NCI-H2081 treated with DMSO at 0.1 percent for 48 hours (cell line): Measurements from ENCODE around the gene MBD3L4.
"Not testable (repeated sequence)": the region's sequence is repeated elsewhere in the genome, so short reads cannot be mapped to it uniquely, and the experiment has no call there.

Experiments used
- DNase-seq: peaks from one replicate; lab custom pipeline; 2025; lab: John Stamatoyannopoulos, UW

Gene MBD3L4

GRCh38 chr19:7049021-7049420, 9.0 kb upstream of the MBD3L4 start, which contains the start of gene MBD3L2:
Gene MBD3L2, plus strand, starts transcription at chr19:7049321. Its CDS starts 53 bp downstream, at chr19:7049374.
- DNase-seq: not testable (repeated sequence)

DNA sequence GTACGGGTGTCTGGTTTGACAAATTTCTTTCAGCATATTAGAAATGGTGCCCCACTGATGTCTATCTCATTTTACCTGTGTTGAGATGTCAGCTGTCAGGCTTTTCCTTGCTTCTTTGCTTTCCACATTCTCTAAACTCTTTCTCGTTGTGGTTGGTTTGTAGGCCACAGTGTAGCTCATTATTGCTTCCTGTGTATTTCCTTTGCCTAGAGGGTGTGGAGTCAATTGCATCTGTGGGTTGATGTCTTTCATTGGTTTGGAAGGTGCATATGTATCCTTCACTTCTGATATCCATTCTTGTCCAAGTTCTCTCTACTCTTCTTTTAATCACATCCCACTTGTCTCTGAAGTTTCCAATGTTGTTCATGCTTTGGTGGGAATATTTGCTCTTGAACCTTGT, 1.6 kb upstream of the MBD3L4 start:
- not testable (repeated sequence) for DNase-seq

GRCh38 chr19:7030278-7030677, 9.7 kb downstream of the MBD3L4 start, which contains the start of gene MBD3L5:
Gene MBD3L5, plus strand, starts transcription at chr19:7030578. Its CDS starts 34 bp downstream, at chr19:7030612.
- DNase-seq: not testable (repeated sequence)

- not testable (repeated sequence) for DNase-seq
These were observed 11.2 kb downstream of the MBD3L4 start for GRCh38 chr19:7028790-7029189.

DNA sequence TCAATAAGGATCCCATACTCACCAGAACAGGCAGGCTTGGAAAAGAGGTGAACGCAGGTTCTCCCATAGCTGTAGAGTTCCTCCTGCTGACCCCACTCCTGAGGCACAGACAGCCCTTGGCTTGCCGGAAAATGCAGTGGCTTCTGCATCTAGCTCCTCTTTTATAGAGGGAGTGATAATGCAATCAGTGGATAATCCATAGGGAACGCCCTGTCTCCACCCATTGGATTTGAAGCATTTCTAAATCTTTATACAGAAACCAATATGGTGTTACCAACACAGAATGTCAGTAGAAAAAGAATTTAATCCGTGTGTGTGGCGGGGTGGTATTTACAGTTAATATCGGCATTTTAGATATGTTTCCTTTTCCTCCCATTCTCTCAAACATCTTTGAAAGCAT, 18.6 kb downstream of the MBD3L4 start, which contains the start of gene MBD3L2B:
TSS of gene MBD3L2B (minus strand) at position 101 of the 400 bp plus-strand sequence. CDS start at position 67, 34 bp downstream.
- DNase-seq: not testable (repeated sequence)

DNA sequence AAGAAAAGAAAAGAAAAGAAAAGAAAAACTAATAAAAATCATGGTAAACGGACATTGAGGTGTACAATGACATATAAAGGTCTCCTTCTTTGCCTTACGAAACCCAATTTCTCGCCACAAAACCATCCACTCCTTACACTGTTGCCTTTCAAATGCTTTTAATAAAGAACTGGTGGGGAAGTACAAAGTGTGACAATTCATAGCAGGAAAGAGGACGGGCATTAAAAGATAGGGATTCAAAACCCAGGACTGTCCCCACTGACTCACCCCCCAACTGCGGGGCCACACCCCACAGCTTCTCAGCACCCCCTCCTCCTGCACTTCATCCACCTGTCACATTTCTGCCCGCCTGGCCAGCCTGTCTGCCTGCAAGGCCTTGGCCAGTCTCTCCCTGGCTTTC, 21.2 kb downstream of the MBD3L4 start:
- no peak for DNase-seq

DNA sequence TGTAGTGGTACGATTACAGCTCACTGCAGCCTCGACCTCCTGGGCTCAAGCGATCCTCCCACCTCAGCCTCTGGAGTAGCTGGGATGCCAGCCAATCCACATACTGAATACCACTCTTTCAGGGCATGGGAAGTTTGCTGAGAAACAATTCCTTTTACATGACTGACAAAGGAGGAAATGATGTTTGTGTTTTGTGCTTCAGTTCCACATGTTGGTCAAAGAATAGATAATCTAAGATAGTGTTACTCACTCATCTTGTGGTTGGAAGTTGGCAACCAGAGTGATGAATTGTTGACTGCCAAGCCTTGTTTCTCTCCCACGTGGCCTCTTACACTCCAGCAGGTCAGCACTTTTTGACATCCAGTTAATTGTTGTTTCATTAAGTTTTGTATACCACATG, 26.3 kb downstream of the MBD3L4 start:
- DNase-seq: no peak

DNA sequence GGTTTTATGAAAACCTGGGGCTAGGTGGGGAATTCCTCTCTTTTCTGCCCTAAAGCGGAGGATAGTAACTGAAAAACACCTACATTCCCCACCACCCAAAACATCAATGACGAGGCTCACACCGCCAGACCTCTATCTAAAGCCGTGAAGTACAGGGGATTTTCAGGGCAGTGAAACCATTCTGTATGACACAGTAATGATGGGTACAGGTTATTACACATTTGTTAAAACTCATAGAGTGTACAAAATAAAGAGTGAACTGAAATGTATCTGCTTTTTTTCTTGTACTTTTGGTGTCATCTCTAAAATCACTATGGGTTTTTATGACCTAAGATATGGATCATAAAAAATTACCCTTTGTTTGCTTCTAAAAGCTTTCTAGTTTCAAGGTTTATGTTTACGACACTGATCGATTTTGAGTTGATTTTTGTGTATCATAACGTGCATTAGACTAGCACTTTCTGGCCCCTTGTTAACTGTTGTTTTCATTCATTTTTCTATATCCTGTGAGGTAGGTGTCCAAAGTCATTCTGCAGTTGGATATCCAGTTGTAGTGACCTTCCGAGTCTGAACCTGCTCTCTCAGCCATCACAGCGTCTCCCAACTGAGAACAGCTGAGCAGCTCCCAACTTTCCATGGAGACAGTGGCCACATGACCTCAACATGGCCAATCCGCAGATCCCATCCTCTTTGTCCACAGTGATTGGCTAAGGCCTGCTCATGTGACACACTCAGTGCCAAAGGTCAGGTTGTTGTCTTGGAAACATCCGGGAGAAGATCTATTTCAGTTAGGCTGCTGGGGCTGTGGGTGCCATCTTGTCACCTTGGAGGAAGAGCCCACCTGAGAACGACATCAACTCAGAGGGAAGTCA, 29.0 kb downstream of the MBD3L4 start:
- DNase-seq: no peak

DNA sequence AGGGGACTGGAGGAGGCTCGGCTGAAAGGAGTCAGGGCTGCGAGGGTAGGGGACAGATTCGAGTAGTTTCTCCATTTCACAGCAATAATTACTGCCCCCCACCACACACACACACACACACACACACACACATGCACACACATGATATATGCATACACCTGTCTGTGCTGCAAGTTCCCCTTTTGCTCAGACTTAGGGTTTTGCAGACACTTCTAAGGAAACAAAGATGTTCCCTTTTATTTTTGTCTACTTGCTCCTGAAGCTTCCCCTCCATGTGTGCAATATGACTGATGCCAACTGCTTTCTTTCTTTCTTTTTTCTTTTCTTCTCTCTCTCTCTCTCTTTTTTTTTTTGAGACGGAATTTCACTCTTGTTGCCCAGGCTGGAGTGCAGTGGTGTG, 32.1 kb downstream of the MBD3L4 start:
- no peak for DNase-seq

- no peak for DNase-seq
These were observed 33.8 kb downstream of the MBD3L4 start for GRCh38 chr19:7006135-7006704.

DNA sequence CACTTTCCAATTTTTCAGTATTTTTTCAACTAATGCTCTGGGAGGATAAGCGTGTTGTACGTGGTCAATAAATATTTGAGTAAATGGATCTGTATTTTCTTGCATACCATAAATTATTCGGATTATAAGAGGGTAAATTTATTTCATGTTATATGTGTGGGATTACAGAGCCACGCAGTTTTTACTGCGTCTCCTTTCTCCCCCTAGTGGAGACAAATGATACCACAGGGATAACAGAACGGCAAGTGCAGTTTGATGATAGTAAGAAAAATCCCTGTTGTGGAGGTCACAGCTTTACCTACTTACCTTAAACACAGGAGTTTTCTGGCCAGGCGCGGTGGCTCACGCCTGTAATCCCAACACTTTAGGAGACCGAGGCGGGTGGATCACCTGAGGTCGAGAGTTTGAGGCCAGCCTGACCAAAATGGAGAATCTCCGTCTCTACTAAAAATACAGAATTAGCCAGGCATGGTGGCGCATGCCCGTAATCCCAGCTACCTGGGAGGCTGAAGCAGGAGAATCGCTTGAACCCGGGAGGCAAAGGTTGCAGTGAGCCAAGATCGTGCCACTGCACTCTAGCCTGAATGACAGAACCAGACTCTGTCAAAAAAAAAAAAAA, 35.6 kb downstream of the MBD3L4 start:
- DNase-seq: no peak

DNA sequence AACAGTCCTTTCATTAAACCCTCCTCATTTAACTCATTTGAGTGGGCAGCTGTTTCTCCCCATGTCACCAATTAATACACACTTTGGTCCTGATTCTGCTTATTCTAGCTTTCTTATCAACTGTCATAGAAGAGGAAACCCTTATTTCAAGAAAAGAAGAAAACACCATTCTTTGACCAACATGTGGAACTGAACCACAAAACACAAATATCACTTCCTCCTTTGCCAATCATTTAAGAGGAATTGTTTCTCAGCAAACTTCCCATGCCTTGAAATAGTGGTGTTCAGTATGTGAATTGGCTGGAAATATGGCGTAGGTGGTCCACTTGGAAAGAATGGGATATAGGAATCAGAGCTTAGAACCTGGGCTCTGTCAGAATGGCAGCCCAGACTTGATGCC, 39.2 kb downstream of the MBD3L4 start:
- DNase-seq: no peak

GRCh38 chr19:7000333-7000732, 39.6 kb downstream of the MBD3L4 start:
- no peak for DNase-seq

DNA sequence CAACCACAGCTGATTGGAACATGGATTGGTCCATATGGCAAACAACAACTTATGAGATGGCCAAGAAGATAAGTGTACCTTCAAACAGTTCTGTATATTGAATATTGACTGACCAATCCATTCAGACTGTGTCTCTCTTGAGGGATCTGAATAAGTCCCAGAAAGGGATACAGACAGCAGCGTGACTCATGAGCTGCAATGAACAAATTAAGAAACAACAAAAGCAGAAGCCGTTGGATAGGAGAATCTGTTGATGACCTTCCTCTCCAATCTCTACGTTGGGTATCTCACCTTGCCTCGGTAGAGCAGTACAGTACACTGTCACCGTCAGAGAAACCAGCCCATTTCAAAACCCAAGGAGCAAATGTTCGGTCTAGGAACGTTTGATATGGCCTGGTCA, 40.0 kb downstream of the MBD3L4 start:
- DNase-seq: no peak

DNA sequence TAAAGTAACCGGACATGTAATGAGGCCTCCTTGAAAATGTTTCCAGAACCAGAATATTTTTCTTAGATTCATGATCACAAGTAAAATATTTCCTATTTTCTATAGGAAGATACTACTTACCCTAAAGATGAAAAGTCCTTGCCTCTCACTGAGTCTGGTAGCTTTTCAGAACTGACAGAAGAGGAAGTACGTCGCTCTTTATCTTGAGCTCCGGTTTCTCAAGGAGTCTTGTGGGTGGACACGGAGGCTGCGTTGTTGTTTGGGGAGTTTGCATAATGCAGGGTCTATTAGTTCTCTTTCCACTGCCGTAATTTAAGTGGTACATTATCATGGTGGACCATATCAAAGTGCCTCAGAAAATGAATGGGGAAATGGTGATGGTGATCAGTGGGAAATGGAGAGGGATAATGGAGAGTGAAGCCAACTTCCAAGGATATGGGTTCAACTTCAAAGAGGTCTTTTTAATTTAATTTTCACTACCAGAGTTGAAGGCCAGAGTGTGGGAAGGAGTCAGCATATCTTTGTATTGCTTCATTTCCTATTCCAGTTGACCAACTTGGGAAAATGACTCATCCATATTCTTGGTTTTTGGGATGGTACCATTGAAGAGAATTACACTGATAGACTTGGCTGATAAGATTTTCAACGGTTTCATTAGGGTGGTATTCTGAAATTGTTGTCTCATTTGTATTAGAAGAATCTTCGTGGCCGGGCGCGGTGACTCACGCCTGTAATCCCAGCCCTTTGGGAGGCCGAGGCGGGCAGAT, 42.1 kb downstream of the MBD3L4 start:
- DNase-seq: no peak

GRCh38 chr19:6996810-6997209, 43.2 kb downstream of the MBD3L4 start:
- no peak for DNase-seq

DNA sequence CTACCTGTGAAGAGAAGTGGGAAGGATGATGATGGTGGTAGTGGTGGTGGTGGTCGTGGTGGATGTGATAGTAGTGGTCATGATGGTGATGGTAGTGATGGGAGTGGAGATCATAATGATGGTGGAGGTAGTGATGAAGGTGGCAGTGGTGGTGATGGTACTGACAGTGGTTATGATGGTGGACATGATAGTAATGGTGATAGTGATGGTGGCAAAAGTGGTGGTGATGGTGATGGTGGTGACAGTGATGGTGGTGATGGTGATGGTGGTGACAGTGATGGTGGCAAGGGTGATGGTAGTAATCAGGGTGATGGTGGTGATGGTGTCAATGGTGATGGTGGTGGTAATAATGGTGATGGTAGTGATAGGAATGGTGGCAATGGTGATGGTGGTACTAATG, 44.9 kb downstream of the MBD3L4 start:
- no peak for DNase-seq

GRCh38 chr19:6988257-6988656, 51.7 kb downstream of the MBD3L4 start:
- no peak for DNase-seq

DNA sequence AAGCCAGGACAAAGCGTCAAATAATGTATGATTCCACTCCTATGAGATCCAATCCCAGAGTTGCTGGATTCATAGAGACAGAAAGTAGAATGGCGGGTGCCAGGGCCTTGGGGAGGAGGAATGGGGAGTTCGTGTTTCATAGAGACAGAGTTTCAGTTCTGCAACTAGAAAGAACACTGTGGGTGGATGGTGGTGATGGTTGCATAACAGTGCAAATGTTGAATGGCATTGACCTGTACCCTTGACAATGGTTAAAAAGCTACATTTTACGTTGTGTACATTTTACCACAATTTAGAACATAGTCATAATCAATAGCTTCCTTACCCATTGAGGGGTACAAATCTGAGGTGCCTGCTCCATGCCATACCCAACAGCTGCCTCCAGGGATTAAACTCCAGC, 52.1 kb downstream of the MBD3L4 start:
- DNase-seq: no peak
